ENCODE measurements around the gene MRPL17.

GRCh38 chr11:6640985-6641701 lies 42.0 kb downstream of the MRPL17 start:
- no peak for TF ChIP-seq EP300 (IDR thresholded peaks at IDR 0.05; ENCODE audit: low read depth)
- no peak for TF ChIP-seq POLR2A (IDR thresholded peaks at IDR 0.05)

Measured in transverse colon (tissue), 1 donor.